AG04450 (cell line): ENCODE data around the gene GPATCH2. TPM values are rescaled to one million over a fixed set of nuclear protein-coding genes. Genes with fewer than 3 reads are reported as not detected.

Source experiments
- CTCF ChIA-PET: fragments of 300-600, 350-600 bp; formaldehyde crosslinking; extraction: SDS; loops from one replicate; lab custom pipeline; 2022; ENCODE audit warnings: antibody characterized with exemption, inconsistent platforms; lab: Charles Lee
- POLR2A ChIA-PET: fragments of 350-600 bp; formaldehyde crosslinking; extraction: SDS; loops from one replicate; lab custom pipeline; 2021; ENCODE audit warnings: antibody characterized with exemption, inconsistent platforms; lab: Yijun Ruan, JAX
- DNase-seq: peaks from one replicate; pipeline ENCODE4 v3.0.0-alpha.2; 2011; ENCODE audit warnings: low read depth, low spot score
- H3K27ac ChIP-seq: one replicate; pipeline ENCODE4 v1.5.1; 2012; ENCODE audit warnings: low read depth, low read length, control low read depth
- H3K27me3 ChIP-seq: one replicate; pipeline ENCODE4 v1.6.0; 2012; ENCODE audit warnings: low read length; ENCODE audit not compliant: control insufficient read depth, insufficient read depth
- H3K4me3 ChIP-seq: 2 replicates; pipeline ENCODE4 v1.5.1; 2011; ENCODE audit warnings: mild to moderate bottlenecking, low read depth, low read length, control low read depth
- H3K9me3 ChIP-seq: 2 replicates; pipeline ENCODE4 v1.5.1; 2012; ENCODE audit warnings: low read length; ENCODE audit not compliant: control insufficient read depth, insufficient read depth
- polyA plus RNA-seq: library from polyadenylated mRNA; depleted of rRNA; stranded (reverse); fragments of >200 nt; gene quantifications from 2 replicates; pipeline ENCODE4 v1.2.3, GENCODE V29; 2011
- TF ChIP-seq, protein P1 (sequence below): IDR thresholded peaks from 2 replicates; pipeline ENCODE4 v1.5.1; 2011; ENCODE audit warnings: low read depth, low read length, control low read depth, inconsistent platforms

GPATCH2 gene
- polyA plus RNA-seq, 1 experiment: 11.1 TPM

DNA sequence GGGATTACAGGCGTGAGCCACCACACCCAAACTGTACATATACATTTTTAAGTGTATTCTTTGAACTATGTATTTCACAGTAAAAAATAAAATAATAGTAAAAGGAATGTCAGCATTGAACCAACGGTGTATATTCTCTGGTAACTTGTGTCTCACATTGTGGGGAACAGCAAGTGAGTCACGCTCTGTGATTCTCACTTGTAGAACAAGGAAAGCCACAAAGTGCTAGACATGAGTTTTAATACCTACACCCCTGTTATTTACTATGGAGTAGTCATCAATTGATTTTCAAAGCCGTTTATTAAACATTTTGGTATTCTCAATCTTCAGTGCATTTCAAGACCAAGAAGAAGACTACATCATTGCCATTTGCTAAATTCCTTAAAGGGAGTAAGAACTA, 197.2 kb downstream of the GPATCH2 start:
- TF ChIP-seq, protein P1, sequence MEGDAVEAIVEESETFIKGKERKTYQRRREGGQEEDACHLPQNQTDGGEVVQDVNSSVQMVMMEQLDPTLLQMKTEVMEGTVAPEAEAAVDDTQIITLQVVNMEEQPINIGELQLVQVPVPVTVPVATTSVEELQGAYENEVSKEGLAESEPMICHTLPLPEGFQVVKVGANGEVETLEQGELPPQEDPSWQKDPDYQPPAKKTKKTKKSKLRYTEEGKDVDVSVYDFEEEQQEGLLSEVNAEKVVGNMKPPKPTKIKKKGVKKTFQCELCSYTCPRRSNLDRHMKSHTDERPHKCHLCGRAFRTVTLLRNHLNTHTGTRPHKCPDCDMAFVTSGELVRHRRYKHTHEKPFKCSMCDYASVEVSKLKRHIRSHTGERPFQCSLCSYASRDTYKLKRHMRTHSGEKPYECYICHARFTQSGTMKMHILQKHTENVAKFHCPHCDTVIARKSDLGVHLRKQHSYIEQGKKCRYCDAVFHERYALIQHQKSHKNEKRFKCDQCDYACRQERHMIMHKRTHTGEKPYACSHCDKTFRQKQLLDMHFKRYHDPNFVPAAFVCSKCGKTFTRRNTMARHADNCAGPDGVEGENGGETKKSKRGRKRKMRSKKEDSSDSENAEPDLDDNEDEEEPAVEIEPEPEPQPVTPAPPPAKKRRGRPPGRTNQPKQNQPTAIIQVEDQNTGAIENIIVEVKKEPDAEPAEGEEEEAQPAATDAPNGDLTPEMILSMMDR: no peak
- Histone ChIP-seq H3K9me3 (no peaks in the 10 kb centered on the region), H3K27ac (no peak overlapping the region), H3K27me3 (no peaks in the 10 kb centered on the region), H3K4me3 (no peak overlapping the region)
- CTCF ChIA-PET: interaction anchor here (0.9 kb wide), 1 partner anchor 15 kb away, joined by 3 read pairs; no protein-coding TSS in a partner anchor
- POLR2A ChIA-PET: no interaction called here
- DNase-seq: no peak

GRCh38 chr1:217432339-217432738, 198.6 kb downstream of the GPATCH2 start:
- ChIA-PET CTCF (interaction anchor here (0.8 kb wide), 1 partner anchor 229 kb away, joined by 3 read pairs; no protein-coding TSS in a partner anchor), POLR2A (no interaction called here)
- no peaks in the 10 kb centered on the region for H3K9me3 ChIP-seq
- H3K4me3 ChIP-seq: no peak overlapping the region
- no peak overlapping the region for H3K27ac ChIP-seq
- no peak for DNase-seq
- H3K27me3 ChIP-seq: no peaks in the 10 kb centered on the region
- TF ChIP-seq, protein P1: no peak

DNA sequence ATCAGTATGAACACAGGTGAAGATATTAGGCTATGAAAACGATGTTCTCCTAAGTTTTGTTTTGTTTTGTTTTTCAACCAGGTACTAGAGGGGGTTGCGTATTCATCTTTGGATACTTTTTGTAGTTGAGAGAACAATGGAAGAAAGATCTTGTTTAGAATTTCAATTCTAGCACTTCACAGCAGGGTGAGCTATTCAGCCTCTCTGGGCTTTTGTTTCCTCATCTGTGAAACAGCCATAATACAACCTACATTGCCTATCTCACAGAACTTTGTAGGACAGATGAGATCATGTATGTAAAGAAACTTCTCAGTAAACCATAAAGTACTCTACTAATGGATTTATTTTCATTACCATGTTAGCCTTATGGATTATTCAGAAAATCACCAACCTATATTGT, 199.5 kb downstream of the GPATCH2 start:
- no peak for DNase-seq
- ChIA-PET CTCF (no interaction called here), POLR2A (no interaction called here)
- Histone ChIP-seq H3K4me3 (no peak overlapping the region), H3K27ac (no peak overlapping the region), H3K9me3 (no peaks in the 10 kb centered on the region), H3K27me3 (no peaks in the 10 kb centered on the region)
- TF ChIP-seq, protein P1: peak; percentile 7; the same call in 1 of the 2 replicates

DNA sequence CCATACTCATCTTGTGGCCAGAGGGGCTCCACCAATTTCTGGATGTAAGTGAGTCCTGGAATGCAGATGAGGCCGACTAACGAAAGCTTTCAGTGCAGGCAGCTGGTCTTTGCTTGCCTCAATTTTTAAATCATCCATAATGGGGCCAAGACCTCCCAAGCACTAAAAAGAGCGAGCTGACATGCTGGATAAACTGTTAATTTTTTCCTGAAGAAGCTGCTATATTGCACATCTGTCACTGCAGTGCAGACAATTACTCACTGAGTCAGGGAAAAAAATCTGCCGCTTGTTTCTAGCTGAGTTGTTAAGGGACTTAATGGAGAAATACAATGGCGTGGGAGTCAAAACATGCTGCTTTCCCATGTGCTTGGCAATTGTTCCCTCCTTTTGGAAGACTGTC, 205.5 kb downstream of the GPATCH2 start:
- H3K4me3 ChIP-seq: no peak overlapping the region
- TF ChIP-seq, protein P1: no peak
- POLR2A ChIA-PET: no interaction called here
- no peaks in the 10 kb centered on the region for H3K9me3 ChIP-seq
- H3K27ac ChIP-seq: no peak overlapping the region
- H3K27me3 ChIP-seq: no peaks in the 10 kb centered on the region
- DNase-seq: no peak
- CTCF ChIA-PET: no interaction called here

GRCh38 chr1:217419194-217419551, 211.7 kb downstream of the GPATCH2 start:
- DNase-seq: no peak
- no peaks in the 10 kb centered on the region for H3K27me3 ChIP-seq
- H3K27ac ChIP-seq: no peak overlapping the region
- ChIA-PET POLR2A (interaction anchor here (0.7 kb wide), 1 partner anchor 212 kb away, joined by 4 read pairs; the partner anchor contains the start of genes GPATCH2 and SPATA17), CTCF (interaction anchor here (0.9 to 2.1 kb wide), 2 partner anchors 26 to 242 kb away, joined by 4 to 13 read pairs; no protein-coding TSS in a partner anchor)
- no peaks in the 10 kb centered on the region for H3K9me3 ChIP-seq
- TF ChIP-seq, protein P1: no peak
- H3K4me3 ChIP-seq: no peak overlapping the region
